ENCODE measurements around the gene GABARAP.

Gene GABARAP

GRCh38 chr17:7283471-7284216 lies 41.4 kb upstream of the GABARAP start:
- no peak overlapping the region for H3K4me3 ChIP-seq (ENCODE audit: low read depth, low read length)
- TF ChIP-seq, protein P1, sequence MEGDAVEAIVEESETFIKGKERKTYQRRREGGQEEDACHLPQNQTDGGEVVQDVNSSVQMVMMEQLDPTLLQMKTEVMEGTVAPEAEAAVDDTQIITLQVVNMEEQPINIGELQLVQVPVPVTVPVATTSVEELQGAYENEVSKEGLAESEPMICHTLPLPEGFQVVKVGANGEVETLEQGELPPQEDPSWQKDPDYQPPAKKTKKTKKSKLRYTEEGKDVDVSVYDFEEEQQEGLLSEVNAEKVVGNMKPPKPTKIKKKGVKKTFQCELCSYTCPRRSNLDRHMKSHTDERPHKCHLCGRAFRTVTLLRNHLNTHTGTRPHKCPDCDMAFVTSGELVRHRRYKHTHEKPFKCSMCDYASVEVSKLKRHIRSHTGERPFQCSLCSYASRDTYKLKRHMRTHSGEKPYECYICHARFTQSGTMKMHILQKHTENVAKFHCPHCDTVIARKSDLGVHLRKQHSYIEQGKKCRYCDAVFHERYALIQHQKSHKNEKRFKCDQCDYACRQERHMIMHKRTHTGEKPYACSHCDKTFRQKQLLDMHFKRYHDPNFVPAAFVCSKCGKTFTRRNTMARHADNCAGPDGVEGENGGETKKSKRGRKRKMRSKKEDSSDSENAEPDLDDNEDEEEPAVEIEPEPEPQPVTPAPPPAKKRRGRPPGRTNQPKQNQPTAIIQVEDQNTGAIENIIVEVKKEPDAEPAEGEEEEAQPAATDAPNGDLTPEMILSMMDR (IDR thresholded peaks at IDR 0.05; ENCODE audit: low read depth, low read length): no peak

- TF ChIP-seq, protein P1 (IDR thresholded peaks at IDR 0.05; ENCODE audit: low read depth, low read length): no peak
- no peak overlapping the region for H3K4me3 ChIP-seq (ENCODE audit: low read depth, low read length)
Observed at GRCh38 chr17:7282752-7283321, 40.6 kb upstream of the GABARAP start.

- H3K4me3 ChIP-seq (ENCODE audit: low read depth, low read length): peak overlapping the region; percentile 54
- TF ChIP-seq, protein P1 (IDR thresholded peaks at IDR 0.05; ENCODE audit: low read depth, low read length): no peak
Observed at GRCh38 chr17:7281953-7282751, 39.9 kb upstream of the GABARAP start.

- TF ChIP-seq, protein P1 (IDR thresholded peaks at IDR 0.05; ENCODE audit: low read depth, low read length): no peak
- H3K4me3 ChIP-seq (ENCODE audit: low read depth, low read length): peak within 1 kb of the TSS; percentile 54
Observed at GRCh38 chr17:7281074-7281952, 39.1 kb upstream of the GABARAP start, which contains the start of gene SLC2A4. Gene SLC2A4, plus strand, starts transcription at chr17:7281718. Its CDS starts 217 bp downstream, at chr17:7281935.

DNA sequence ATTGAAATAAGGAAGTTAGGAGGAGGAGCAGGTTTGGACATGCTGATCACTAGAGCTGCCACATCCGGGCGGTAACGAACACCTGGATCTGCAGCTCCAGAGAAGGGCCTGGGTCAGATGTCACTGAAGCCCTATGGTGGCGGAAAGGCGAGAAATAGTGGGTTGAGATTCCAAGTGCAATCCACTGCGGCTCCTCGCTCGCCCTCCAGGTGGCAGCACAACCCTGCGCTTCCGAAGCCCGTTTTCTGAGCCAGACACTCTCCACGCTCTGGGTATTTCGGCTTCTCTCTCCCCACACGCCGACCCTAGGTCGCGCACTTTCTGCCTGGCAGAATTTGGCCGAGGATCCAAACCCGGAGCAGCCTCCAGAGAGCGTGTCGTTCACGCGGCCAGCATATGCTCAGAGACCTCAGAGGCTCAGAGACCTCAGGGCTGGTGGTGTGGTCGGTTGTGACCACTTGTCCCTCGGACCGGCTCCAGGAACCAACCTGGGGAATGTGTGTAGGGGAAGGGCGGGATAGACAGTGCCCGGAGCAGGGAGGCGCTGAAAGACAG lies 38.3 kb upstream of the GABARAP start:
- TF ChIP-seq, protein P1 (IDR thresholded peaks at IDR 0.05; ENCODE audit: low read depth, low read length): peak; percentile 93
- peak overlapping the region; percentile 54 for H3K4me3 ChIP-seq (ENCODE audit: low read depth, low read length)

DNA sequence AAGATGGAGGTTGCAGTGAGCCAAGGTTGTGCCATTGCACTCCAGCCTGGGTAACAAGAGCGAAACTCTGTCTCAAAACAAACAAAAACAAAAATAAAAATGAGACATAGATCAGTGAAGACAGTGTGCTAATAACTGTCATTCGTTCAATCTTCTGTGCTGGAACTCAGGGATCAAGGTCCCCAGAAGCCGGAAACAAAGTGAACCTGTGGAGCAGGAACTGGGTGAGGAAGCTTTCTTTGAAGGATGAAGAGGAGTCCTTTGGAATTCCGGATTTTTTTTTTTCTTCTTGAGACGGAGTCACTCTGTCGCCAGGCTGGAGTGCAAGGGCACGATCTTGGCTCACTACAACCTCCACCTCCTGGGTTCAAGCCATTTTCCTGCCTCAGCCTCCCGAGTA lies 37.2 kb upstream of the GABARAP start:
- TF ChIP-seq, protein P1 (IDR thresholded peaks at IDR 0.05; ENCODE audit: low read depth, low read length): no peak
- no peak overlapping the region for H3K4me3 ChIP-seq (ENCODE audit: low read depth, low read length)
